Activated gamma-delta T cell (primary cell): Measurements from ENCODE around the gene HINFP.
"Not testable (repeated sequence)": the region's sequence is repeated elsewhere in the genome, so short reads cannot be mapped to it uniquely, and the experiment has no call there.

ENCODE experiments used
- DNase-seq: peaks from one replicate; lab custom pipeline; 2025; lab: John Stamatoyannopoulos, UW

The HINFP gene

GRCh38 chr11:119117004-119117706 is 4.2 kb upstream of the HINFP start:
- DNase-seq = no peak

GRCh38 chr11:119118227-119118626 is 3.2 kb upstream of the HINFP start:
- no peak for DNase-seq

GRCh38 chr11:119118946-119119345 is 2.4 kb upstream of the HINFP start:
- DNase-seq = no peak

- no peak for DNase-seq
Measured at GRCh38 chr11:119120639-119121007, 757 bp upstream of the HINFP start.

GRCh38 chr11:119121811-119122124 is 388 bp downstream of the HINFP start:
- DNase-seq = no peak

- no peak for DNase-seq
Measured at GRCh38 chr11:119125821-119126220, 4.4 kb downstream of the HINFP start.

GRCh38 chr11:119126675-119127268 is 5.4 kb downstream of the HINFP start:
- DNase-seq = no peak

- no peak for DNase-seq
Measured at GRCh38 chr11:119130662-119131061, 9.3 kb downstream of the HINFP start.

GRCh38 chr11:119134389-119134978 is 13.1 kb downstream of the HINFP start:
- no peak for DNase-seq

- DNase-seq = not testable (repeated sequence)
Measured at GRCh38 chr11:119139276-119139675, 17.9 kb downstream of the HINFP start.

- DNase-seq = no peak
Measured at GRCh38 chr11:119144825-119145486, 23.6 kb downstream of the HINFP start.

GRCh38 chr11:119145551-119145950 is 24.2 kb downstream of the HINFP start:
- no peak for DNase-seq

GRCh38 chr11:119147604-119148333 is 26.4 kb downstream of the HINFP start:
- no peak for DNase-seq

GRCh38 chr11:119148720-119149017 is 27.3 kb downstream of the HINFP start:
- DNase-seq = no peak

- DNase-seq = peak; percentile 16
Measured at GRCh38 chr11:119149018-119149785, 27.8 kb downstream of the HINFP start, which contains the start of gene ABCG4. ABCG4 (plus strand) TSS chr11:119149052; CDS start chr11:119149966, 914 bp downstream.

- DNase-seq = no peak
Measured at GRCh38 chr11:119149786-119150275, 28.5 kb downstream of the HINFP start.

GRCh38 chr11:119152043-119152442 is 30.7 kb downstream of the HINFP start:
- no peak for DNase-seq

GRCh38 chr11:119152604-119153003 is 31.2 kb downstream of the HINFP start:
- DNase-seq = no peak

GRCh38 chr11:119153049-119153818 is 31.9 kb downstream of the HINFP start:
- DNase-seq = no peak

- no peak for DNase-seq
Measured at GRCh38 chr11:119154178-119154577, 32.8 kb downstream of the HINFP start.
